ENCODE measurements around the gene DPYSL4.
A peak's percentile ranks its signal among the peaks of the same experiment; 100 is the strongest.

DPYSL4 gene

GRCh38 chr10:132179551-132180392 is 7.0 kb upstream of the DPYSL4 start:
- no peak for DNase-seq

GRCh38 chr10:132180736-132181135 is 6.0 kb upstream of the DPYSL4 start:
- DNase-seq, result no peak

DNA sequence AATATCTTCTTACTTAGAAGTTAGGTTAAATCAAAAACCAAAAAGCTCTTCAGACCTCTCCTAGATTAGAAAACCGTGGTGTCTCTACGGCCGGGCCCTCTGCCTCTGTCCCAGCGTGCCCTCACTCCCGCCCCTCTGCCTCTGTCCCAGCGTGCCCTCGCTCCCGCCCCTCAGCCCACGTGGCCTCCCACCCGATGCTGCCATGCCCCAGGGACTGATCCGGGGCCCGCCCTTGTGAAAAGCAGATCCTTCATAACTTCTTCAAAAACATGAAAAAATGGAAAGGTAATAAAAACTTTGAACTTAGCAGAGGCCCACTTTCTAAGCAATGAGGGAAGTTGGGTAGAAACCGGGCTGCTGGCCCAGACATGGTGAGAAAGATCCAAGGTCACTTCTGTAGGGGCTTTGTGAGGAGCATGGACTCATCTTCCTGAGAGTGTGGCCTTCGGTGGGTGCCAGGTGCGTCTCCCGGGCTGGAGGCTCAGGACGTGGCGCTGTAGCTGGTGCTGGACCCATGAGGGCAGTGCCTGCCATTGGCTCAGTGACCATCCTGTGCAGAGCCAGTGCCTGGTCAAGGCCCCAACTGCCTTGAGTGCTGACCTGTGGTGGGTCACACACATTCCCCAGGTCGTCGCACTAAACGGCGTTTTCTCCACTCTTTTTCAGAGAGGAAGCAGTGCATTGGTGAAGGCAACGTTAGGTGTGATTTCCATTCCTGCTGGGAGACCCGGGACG is 4.9 kb upstream of the DPYSL4 start:
- DNase-seq, result no peak

DNA sequence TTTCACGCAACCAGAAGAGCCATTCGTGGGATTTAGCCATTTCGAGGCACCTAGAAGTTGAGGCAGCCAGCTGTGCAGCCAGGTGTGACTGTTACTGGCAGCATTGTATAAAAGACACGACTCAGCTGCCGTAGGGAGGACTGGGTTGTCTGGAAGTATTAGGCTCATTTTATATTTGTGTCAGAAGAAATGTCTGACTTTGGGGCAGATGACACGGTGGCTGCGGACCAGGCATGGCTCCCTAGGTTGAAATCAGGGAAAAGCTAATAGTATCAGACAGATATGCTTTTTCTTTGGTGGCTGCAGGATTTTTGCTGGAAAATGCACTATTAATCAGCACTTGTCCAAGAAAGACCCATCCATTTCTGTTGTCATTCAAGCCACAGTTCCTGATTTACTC is 4.2 kb upstream of the DPYSL4 start:
- DNase-seq, result no peak

DNA sequence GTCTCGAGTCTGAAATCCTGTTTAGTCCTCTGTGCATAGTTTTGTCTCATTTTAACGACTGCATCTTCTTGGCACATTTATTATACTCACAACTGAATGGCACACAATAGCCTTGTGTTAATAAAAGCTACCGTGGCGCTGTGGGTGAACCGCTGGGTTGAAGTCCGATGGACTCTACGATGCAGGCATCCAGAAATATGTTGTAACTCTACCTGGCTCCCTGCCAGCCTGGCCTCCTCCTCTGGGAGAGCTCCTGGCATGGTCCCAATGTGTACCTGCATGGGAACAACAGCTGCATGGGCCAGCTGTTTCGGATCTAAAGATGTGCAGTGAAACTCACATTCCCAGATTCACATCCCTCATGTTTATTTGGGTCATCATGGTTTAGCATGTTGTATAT is 3.7 kb upstream of the DPYSL4 start:
- DNase-seq, result no peak

DNA sequence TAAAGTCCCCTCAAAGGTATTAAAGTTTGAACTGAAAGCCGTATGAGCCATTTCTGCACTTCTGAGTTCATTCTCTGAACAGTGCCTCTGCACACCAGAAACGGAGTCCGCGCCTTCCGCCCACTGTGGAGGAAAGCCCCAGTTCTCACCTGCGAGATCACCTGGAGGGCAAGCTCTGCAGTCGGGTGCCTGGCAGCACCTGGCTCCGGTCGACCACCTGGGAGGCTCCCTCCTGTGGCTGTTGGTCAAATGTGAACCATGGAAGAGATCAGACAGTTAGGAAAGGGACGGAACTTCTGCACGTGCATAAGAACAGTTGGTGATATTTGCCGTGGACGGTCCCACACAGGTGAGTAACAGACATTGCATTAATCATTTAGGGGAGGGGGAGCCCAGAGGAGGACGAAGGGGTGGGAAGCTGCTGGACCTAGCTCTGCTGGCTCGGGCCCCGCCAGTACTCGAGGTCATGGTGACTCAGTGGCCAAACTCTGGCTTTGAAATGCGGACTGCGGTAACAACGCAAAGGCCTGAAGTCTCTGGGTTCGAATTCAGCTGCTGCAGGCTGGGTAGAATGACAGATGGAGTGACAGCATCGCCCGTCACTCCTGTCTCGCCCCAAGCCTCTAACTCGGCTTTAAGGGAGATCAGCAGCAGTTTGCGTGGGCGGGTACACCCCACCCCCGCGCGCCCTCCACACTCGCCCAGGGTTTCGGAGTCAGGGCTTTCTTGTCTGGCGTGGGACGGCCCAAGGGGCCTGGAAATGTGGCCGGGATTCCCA is 1.7 kb upstream of the DPYSL4 start:
- DNase-seq, result no peak

DNA sequence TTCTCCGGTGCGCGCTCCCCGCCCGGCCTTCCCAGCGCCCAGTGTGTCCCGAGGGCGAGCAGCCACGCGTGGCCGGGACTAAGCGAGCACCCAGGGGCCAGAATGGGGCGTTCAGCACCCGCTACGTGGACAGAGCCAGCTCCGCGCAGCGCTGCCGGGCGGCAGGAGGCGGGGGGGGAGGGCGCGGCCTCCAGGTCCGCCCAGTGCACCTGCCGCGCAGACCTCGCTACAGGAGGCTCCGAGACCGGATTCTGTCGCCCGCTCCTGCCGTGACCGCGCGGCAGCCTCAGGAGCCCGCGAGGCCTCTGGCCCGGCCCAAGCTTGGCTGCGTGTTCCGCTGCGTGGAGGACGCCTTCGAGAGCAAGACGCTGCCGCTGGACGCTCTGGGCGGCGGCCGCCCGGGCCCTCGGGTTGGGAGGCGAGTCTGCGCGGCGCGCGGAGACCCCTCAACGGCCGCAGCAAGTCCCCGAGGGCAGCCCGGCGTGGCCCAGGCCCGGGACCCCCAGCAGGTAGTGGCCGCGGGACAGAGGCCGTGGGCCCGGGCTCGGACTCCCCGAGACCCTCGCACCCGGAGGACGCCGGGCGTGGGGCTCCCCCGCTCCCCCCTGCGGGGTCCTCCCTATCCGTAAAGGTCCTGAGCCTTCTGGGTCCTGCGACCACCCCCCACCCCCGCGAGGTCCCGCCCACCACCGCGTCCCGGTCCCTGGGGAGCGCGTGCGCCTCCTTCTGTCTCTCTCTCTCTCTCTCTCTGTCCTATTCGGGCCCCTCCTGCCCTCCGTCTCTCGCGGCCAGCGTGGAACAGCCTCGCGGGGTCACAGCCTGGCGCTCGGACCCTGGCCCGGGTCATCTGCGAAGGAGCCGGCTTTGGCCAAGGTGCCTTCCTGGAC is 904 bp upstream of the DPYSL4 start:
- DNase-seq, result peak; percentile 50 to 57

DNA sequence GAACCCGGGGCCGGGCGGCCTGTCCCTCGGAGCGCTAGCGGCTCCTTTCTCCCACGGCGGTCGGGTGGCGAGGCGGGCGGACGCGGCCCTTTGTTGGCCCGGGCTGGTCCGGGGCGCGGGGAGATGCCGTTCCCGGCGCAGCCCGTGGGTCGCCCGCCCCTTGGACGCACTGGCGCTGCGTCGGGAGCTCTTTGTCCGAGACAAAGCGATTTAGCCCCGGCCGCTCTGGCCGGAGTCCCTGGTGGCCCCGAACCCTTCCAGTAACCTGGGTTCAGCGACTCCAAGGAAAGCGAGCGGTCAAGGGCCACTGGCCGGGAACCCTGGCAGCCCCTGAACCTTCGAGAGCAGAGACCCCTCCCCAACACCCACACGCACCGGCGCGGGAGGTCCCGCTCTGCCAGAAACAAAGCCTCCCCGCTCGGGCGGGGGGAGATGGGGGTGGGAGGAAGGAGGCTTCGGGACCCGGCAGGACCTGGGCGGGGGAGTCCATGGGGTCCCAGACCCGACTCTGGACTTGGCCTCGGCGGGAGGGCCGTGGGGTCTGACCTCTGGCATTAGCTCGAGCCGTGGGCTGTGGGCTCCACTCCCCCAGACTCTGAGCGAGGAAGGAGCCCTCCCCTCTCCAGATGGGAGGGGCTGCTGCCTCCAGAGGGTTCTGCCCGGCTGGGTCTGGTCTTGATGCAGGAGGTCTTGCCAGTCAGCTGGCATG is 836 bp downstream of the DPYSL4 start:
- no peak for DNase-seq

DNA sequence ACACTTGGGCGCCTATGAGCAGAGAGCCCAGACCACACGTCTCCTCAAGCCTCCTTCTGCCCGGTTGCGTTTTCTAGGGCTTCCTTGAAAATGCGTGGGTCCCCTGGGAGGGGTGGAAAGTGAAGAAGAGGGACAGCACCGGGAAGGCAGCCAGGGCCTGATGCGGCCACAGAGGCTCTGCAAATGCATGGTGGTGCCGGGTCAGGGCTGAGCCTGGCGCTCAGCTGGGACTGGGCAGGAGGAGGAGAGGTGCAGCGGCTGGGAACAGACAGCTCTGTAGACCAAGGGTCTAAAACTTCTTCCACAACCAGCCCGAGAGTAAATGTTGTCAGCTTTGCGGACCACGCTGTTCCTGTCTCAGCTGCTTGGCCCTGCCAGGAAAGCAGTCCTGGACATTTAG is 1.6 kb downstream of the DPYSL4 start:
- DNase-seq, result no peak

DNA sequence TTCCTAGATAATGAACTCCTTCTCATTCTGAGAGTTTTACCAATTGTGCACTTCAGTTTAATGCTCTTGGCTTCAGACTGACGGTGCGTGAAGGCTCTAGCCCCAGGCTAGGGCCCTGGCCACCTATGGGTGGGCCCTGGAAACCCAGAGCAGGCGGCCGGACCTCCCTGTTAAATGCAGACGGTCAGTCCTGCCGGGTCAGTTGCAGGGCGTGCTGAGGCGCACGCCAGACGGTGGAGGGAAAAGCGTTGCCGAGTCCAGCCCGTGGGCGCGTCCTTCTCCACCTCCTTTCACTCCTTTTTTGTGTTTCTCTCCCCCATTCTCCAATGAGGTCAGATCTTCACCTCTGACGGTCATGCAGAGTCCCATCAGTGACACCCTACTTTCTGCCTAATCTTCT is 2.3 kb downstream of the DPYSL4 start:
- no peak for DNase-seq

- no peak for DNase-seq
These were observed 3.2 kb downstream of the DPYSL4 start for GRCh38 chr10:132189810-132190422.

DNA sequence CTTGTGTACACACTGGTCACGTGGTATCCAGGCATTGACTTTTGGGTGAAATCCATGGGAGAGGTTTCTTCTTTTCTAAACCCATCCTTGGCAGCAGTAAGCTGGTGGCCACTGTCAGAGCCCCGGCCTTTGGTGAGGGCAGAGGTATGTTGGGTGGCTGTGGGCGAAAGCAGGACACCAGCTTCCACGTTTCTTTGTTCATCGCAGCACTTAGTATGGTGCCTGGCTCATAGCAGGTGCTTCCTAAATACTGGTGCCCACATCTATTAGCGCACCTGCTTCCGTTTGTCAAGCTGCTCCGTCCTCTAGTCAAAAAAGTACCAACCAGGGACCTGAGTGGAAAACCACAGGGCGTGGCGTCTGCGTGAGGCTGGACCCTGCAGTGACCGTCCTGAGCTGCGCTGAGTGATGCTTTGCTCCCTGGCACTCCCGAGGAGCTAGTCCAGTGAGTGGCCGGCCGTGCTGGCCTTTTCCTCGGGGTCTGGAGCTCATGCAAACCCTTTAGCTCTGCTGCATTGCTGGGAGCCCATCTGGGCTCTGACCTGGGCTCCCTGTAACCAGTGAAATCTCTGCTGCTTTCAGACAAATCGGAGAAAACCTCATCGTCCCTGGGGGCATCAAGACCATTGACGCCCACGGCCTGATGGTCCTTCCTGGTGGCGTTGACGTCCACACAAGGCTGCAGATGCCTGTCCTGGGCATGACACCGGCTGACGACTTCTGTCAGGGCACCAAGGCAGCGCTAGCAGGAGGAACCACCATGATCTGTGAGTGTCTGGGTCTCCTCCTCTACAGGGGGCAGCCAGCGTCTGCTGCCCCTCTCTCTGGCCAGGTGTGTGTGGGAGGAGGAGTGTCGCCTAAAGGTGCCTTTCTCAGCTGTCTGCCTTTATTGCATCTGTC is 5.6 kb downstream of the DPYSL4 start:
- DNase-seq, result no peak

GRCh38 chr10:132192991-132193665 is 6.4 kb downstream of the DPYSL4 start:
- no peak for DNase-seq

GRCh38 chr10:132193907-132194552 is 7.3 kb downstream of the DPYSL4 start:
- DNase-seq, result peak; percentile 24 to 26

GRCh38 chr10:132194726-132195125 is 8.0 kb downstream of the DPYSL4 start:
- no peak for DNase-seq

DNA sequence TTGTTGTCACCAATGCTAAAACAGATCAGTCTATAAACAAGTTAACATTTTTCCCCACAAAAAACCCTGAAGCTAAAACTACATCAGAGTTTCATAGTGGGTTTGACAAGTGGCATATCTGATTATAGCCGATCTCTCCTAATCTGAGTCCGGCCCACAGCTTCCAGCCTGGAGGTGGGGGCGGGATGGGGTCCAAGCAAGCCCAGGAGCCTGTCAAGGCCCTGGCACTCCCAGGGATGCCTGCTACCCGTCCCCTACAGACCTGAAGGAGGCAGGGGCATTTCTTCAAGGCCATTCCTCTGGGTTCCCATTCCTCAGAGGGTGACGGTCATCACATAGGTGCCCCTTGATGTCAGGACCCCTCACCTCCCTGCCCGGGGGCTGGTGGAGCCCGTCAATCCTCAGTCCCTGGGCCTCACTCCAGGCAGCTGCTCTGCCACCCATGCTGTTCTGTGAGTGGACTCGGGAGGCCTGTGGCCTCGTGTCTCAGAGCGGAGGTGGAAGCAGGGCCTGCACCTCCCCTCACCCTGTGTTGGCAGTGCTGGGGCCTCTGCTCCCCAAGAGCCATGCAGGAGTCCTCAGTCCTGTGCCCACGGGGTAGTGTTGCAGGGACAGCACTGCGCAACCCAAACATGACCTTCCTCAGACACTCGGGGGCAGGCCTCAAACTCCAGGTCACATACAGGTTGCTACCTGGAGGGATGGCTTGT is 8.8 kb downstream of the DPYSL4 start:
- no peak for DNase-seq

DNA sequence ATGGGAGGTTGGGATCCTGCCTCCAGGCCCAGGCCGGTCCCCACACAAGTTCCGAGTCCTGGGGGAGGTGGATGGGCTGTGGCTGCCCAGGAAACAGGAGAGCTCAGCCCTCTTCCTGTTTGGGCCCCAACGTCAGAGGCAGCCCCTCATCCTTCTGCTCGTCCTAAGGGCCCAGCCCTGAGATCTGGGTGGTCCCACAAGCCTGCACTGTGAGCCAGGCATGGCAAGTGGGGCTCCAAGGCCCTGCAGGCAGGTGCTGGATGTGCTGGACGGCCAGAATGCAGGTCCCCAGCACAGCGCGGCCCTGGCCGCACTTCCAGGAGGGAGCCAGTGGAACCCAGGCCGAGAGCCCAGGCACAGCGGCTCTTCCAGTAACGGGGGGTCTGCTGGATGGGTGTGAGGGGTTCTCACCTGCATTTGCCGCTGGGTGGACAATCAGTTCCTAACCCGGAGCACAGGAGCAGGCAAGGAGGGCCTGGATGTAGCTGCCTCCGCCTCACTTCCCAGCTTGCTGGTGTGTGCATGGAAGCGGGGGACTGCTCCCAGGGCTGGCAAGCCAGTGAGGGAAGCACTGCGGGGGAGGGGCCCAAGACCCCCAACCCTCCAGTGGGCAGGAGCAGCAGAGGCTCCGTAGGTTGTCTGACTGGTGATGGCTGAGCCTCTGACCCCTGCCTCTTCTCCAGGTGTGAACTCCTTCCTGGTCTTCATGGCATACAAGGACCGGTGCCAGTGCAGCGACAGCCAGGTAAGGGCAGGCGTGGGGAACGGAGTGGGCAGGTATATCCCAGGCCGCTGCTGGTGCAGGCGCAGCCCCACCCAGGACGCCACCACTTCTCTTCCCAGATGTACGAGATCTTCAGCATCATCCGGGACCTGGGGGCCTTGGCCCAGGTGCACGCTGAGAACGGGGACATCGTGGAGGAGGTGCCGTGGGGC is 9.7 kb downstream of the DPYSL4 start:
- no peak for DNase-seq

All from activated CD4-positive, alpha-beta T cell treated with anti-CD3 and anti-CD28 coated beads, Interleukin-2, amount 50 U/mL, for 48 hours (primary cell).